GM19238 (cell line): ENCODE measurements around the gene MLPH.
"Not testable (repeated sequence)": the region's sequence is repeated elsewhere in the genome, so short reads cannot be mapped to it uniquely, and the experiment has no call there.

Source experiments
- DNase-seq: peaks from one replicate; pipeline ENCODE4 v3.0.0; 2011; ENCODE audit warnings: low spot score; ENCODE audit not compliant: insufficient read length

MLPH gene

GRCh38 chr2:237457388-237457941, 29.6 kb upstream of the MLPH start:
- DNase-seq, result no peak

- no peak for DNase-seq
Measured at GRCh38 chr2:237458519-237458918, 28.5 kb upstream of the MLPH start.

GRCh38 chr2:237459226-237459625, 27.8 kb upstream of the MLPH start:
- DNase-seq, result no peak

GRCh38 chr2:237459741-237460174, 27.3 kb upstream of the MLPH start:
- no peak for DNase-seq

- no peak for DNase-seq
Measured at GRCh38 chr2:237464757-237465391, 22.2 kb upstream of the MLPH start.

GRCh38 chr2:237465515-237466148, 21.4 kb upstream of the MLPH start:
- DNase-seq, result no peak

GRCh38 chr2:237466211-237466610, 20.8 kb upstream of the MLPH start:
- no peak for DNase-seq

GRCh38 chr2:237467447-237468179, 19.4 kb upstream of the MLPH start:
- no peak for DNase-seq

GRCh38 chr2:237469410-237469809, 17.6 kb upstream of the MLPH start:
- not testable (repeated sequence) for DNase-seq

- no peak for DNase-seq
Measured at GRCh38 chr2:237469849-237470248, 17.2 kb upstream of the MLPH start.

- DNase-seq, result no peak
Measured at GRCh38 chr2:237470914-237471313, 16.1 kb upstream of the MLPH start.

GRCh38 chr2:237471438-237472186, 15.4 kb upstream of the MLPH start:
- DNase-seq, result peak; percentile 41

GRCh38 chr2:237472187-237472712, 14.8 kb upstream of the MLPH start:
- no peak for DNase-seq

- no peak for DNase-seq
Measured at GRCh38 chr2:237472909-237473877, 13.9 kb upstream of the MLPH start.

- no peak for DNase-seq
Measured at GRCh38 chr2:237473878-237474441, 13.1 kb upstream of the MLPH start.

GRCh38 chr2:237474442-237474911, 12.6 kb upstream of the MLPH start:
- DNase-seq, result no peak

- DNase-seq, result peak; percentile 70
Measured at GRCh38 chr2:237474931-237475703, 11.9 kb upstream of the MLPH start.

GRCh38 chr2:237475704-237476141, 11.3 kb upstream of the MLPH start:
- no peak for DNase-seq

- DNase-seq, result no peak
Measured at GRCh38 chr2:237478095-237478494, 9.0 kb upstream of the MLPH start.
